ENCODE measurements around the gene MGAT5. TPM values are rescaled to one million over a fixed set of nuclear protein-coding genes. Genes with fewer than 3 reads are reported as not detected.

The MGAT5 gene
- total RNA-seq, 4 donors from 2014 or later: 34.1 to 47.5 (median 42.6) TPM

GRCh38 chr2:134498654-134499053 lies 244.8 kb downstream of the MGAT5 start:
- no peak for TF ChIP-seq EP300 (IDR thresholded peaks at IDR 0.05)
- no peak for TF ChIP-seq POLR2A (IDR thresholded peaks at IDR 0.05)
- no peak for TF ChIP-seq CTCF (IDR thresholded peaks at IDR 0.05)
- H3K4me3 ChIP-seq: no peak overlapping the region
- no peak overlapping the region for H3K27ac ChIP-seq
- WGBS, 2 donors: 75 to 85% methylated on average over 7 of the region's 7 CpGs
- no peaks in the 10 kb centered on the region for H3K9me3 ChIP-seq
- H3K36me3 ChIP-seq: no peaks in the 10 kb centered on the region
- H3K4me1 ChIP-seq: no peaks in the 10 kb centered on the region
- H3K27me3 ChIP-seq: no peaks in the 10 kb centered on the region
- no peak for DNase-seq (ENCODE audit: low spot score in 2 of 2)

GRCh38 chr2:134499307-134499926 lies 245.5 kb downstream of the MGAT5 start:
- no peak for DNase-seq (ENCODE audit: low spot score in 2 of 2)
- 47 to 65% methylated on average over 9 of the region's 9 CpGs for WGBS, 2 donors
- Histone ChIP-seq H3K9me3 (no peaks in the 10 kb centered on the region), H3K27me3 (no peaks in the 10 kb centered on the region), H3K27ac (no peak overlapping the region), H3K4me3 (no peak overlapping the region), H3K36me3 (no peaks in the 10 kb centered on the region), H3K4me1 (no peaks in the 10 kb centered on the region)
- TF ChIP-seq EP300 (IDR thresholded peaks at IDR 0.05): no peak
- TF ChIP-seq CTCF (IDR thresholded peaks at IDR 0.05): no peak
- TF ChIP-seq POLR2A (IDR thresholded peaks at IDR 0.05): no peak

GRCh38 chr2:134500211-134500935 lies 246.5 kb downstream of the MGAT5 start:
- DNase-seq (ENCODE audit: low spot score in 2 of 2): no peak
- TF ChIP-seq CTCF (IDR thresholded peaks at IDR 0.05) (no peak), EP300 (IDR thresholded peaks at IDR 0.05) (no peak), POLR2A (IDR thresholded peaks at IDR 0.05) (no peak)
- Histone ChIP-seq H3K9me3 (no peaks in the 10 kb centered on the region), H3K4me3 (no peak overlapping the region), H3K27ac (no peak overlapping the region), H3K36me3 (no peaks in the 10 kb centered on the region), H3K4me1 (no peaks in the 10 kb centered on the region), H3K27me3 (no peaks in the 10 kb centered on the region)
- WGBS, 2 donors: 65 to 68% methylated on average over 9 of the region's 9 CpGs

GRCh38 chr2:134501476-134502091 lies 247.7 kb downstream of the MGAT5 start:
- no peaks in the 10 kb centered on the region for H3K4me1 ChIP-seq
- TF ChIP-seq CTCF (IDR thresholded peaks at IDR 0.05) (no peak), POLR2A (IDR thresholded peaks at IDR 0.05) (no peak), EP300 (IDR thresholded peaks at IDR 0.05) (no peak)
- H3K27ac ChIP-seq: no peak overlapping the region
- DNase-seq (ENCODE audit: low spot score in 2 of 2): no peak
- no peaks in the 10 kb centered on the region for H3K9me3 ChIP-seq
- H3K36me3 ChIP-seq: no peaks in the 10 kb centered on the region
- WGBS, 2 donors: 91 to 92% methylated on average over 6 of the region's 6 CpGs
- H3K4me3 ChIP-seq: no peak overlapping the region
- H3K27me3 ChIP-seq: no peaks in the 10 kb centered on the region

GRCh38 chr2:134502104-134502503 lies 248.2 kb downstream of the MGAT5 start:
- H3K4me1 ChIP-seq: no peaks in the 10 kb centered on the region
- H3K9me3 ChIP-seq: no peaks in the 10 kb centered on the region
- no peak overlapping the region for H3K4me3 ChIP-seq
- 30 to 55% methylated on average over 2 of the region's 2 CpGs for WGBS, 2 donors
- TF ChIP-seq CTCF (IDR thresholded peaks at IDR 0.05) (no peak), POLR2A (IDR thresholded peaks at IDR 0.05) (no peak), EP300 (IDR thresholded peaks at IDR 0.05) (no peak)
- no peak overlapping the region for H3K27ac ChIP-seq
- DNase-seq (ENCODE audit: low spot score in 2 of 2): no peak
- H3K36me3 ChIP-seq: no peaks in the 10 kb centered on the region
- H3K27me3 ChIP-seq: no peaks in the 10 kb centered on the region
